SU-DHL-6 (cell line): Measurements from ENCODE around the gene CYYR1.

ENCODE experiments used
- CTCF ChIP-seq: fragments of 200-600 bp; sonication (generic); IDR thresholded peaks from one replicate; pipeline ENCODE4 v1.5.1; 2017; ENCODE audit warnings: antibody characterized with exemption, mild to moderate bottlenecking, low read length, moderate library complexity; ENCODE audit not compliant: insufficient read depth, poor library complexity, severe bottlenecking
- EZH2phosphoT487 ChIP-seq: fragments of 200-600 bp; sonication (generic), shearing (Covaris generic); conservative IDR thresholded peaks from 2 replicates; pipeline ENCODE4 v1.6.1; 2018; ENCODE audit warnings: mild to moderate bottlenecking, antibody characterized with exemption, low read length, moderate library complexity, mixed read lengths

- TF ChIP-seq CTCF (no peak), EZH2phosphoT487 (no peak)
Observed at GRCh38 chr21:26501495-26502021, 71.5 kb downstream of the CYYR1 start.
